ENCODE results near the gene DIPK1C.
A peak's percentile ranks its signal among the peaks of the same experiment; 100 is the strongest.
"Not testable (repeated sequence)": the region's sequence is repeated elsewhere in the genome, so short reads cannot be mapped to it uniquely, and the experiment has no call there.

Gene DIPK1C

GRCh38 chr18:74457043-74457724, at the start of gene DIPK1C:
DIPK1C (minus strand) TSS chr18:74457308; CDS start chr18:74457259, 49 bp downstream.
- no peak for DNase-seq (ENCODE audit: low spot score)

GRCh38 chr18:74506448-74507084, 49.5 kb upstream of the DIPK1C start:
- DNase-seq (ENCODE audit: low spot score) = no peak

GRCh38 chr18:74505776-74506175, 48.7 kb upstream of the DIPK1C start:
- no peak for DNase-seq (ENCODE audit: low spot score)

- no peak for DNase-seq (ENCODE audit: low spot score)
These were observed 46.0 kb upstream of the DIPK1C start for GRCh38 chr18:74503137-74503536.

GRCh38 chr18:74501386-74501785, 44.3 kb upstream of the DIPK1C start:
- DNase-seq (ENCODE audit: low spot score) = no peak

GRCh38 chr18:74500774-74501173, 43.7 kb upstream of the DIPK1C start:
- DNase-seq (ENCODE audit: low spot score) = not testable (repeated sequence)

- DNase-seq (ENCODE audit: low spot score) = no peak
These were observed 43.3 kb upstream of the DIPK1C start for GRCh38 chr18:74500372-74500771.

- peak; percentile 61 for DNase-seq (ENCODE audit: low spot score)
These were observed 42.5 kb upstream of the DIPK1C start for GRCh38 chr18:74499633-74500032.

- peak; percentile 72 for DNase-seq (ENCODE audit: low spot score)
These were observed 41.9 kb upstream of the DIPK1C start for GRCh38 chr18:74498712-74499627.

- no peak for DNase-seq (ENCODE audit: low spot score)
These were observed 40.7 kb upstream of the DIPK1C start for GRCh38 chr18:74497778-74498177.

- DNase-seq (ENCODE audit: low spot score) = peak; percentile 47
These were observed 40.2 kb upstream of the DIPK1C start for GRCh38 chr18:74497324-74497676.

- peak; percentile 67 for DNase-seq (ENCODE audit: low spot score)
These were observed 39.6 kb upstream of the DIPK1C start for GRCh38 chr18:74496508-74497323.

- peak; percentile 96 for DNase-seq (ENCODE audit: low spot score)
These were observed 38.7 kb upstream of the DIPK1C start, which contains the start of gene CNDP2 for GRCh38 chr18:74495581-74496507. CNDP2 (plus strand) TSS chr18:74496363; CDS start chr18:74499974, 3,611 bp downstream.

- DNase-seq (ENCODE audit: low spot score) = no peak
These were observed 37.4 kb upstream of the DIPK1C start for GRCh38 chr18:74494514-74494913.

- DNase-seq (ENCODE audit: low spot score) = peak; percentile 84
These were observed 36.6 kb upstream of the DIPK1C start for GRCh38 chr18:74493689-74494088.

- no peak for DNase-seq (ENCODE audit: low spot score)
These were observed 35.2 kb upstream of the DIPK1C start for GRCh38 chr18:74492259-74492658.

GRCh38 chr18:74489676-74490075, 32.6 kb upstream of the DIPK1C start:
- no peak for DNase-seq (ENCODE audit: low spot score)

- DNase-seq (ENCODE audit: low spot score) = no peak
These were observed 31.8 kb upstream of the DIPK1C start for GRCh38 chr18:74488864-74489263.

GRCh38 chr18:74488354-74488753, 31.2 kb upstream of the DIPK1C start:
- DNase-seq (ENCODE audit: low spot score) = no peak

- DNase-seq (ENCODE audit: low spot score) = no peak
These were observed 29.2 kb upstream of the DIPK1C start for GRCh38 chr18:74486119-74486849.
